Body of pancreas (tissue), 4 donors: ENCODE results near the gene RAB18.

Experiments
- POLR2A ChIP-seq, 3 donors: fragments of 450-650 bp; IDR thresholded peaks; one replicate each; pipeline ENCODE4 v1.6.1; 2016; ENCODE audit warnings: antibody characterized with exemption in 3 of 3, mild to moderate bottlenecking in 2 of 3
- TF ChIP-seq, protein P1 (sequence below), 7 experiments: fragments of 450-650 bp in 4 of 7; fragments of 200-600 bp in 3 of 7; sonication (generic) in 3 of 7; IDR thresholded peaks; one replicate each; pipeline ENCODE4 v1.5.1; 2016 to 2019; ENCODE audit warnings: antibody characterized with exemption in 7 of 7

DNA sequence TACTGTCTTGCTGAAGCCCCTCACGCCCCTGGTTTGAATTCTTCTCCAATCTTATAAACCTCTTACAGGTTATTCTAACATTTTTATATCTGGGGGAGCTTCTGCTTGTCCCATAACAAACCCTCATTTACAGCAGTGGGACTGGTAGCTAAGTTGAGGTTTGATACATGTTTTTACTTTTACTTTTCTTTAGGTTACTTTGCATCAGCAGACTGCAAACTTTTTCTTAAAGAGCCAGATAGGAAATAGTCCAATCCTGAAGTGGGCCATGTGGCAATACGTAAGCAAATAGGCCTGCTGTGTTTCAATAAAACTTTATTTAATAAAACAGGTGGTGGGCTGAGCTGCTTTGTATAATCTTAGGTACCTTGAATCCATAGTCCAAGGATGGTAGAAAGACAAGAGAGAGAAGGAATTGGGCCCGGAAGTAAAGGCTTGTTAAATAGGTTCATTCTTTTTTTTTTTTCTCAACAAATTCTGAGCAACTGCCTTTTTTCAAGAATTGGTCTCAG is 27.3 kb downstream of the RAB18 start:
- TF ChIP-seq POLR2A (IDR thresholded peaks at IDR 0.05): no peak
- TF ChIP-seq, protein P1, sequence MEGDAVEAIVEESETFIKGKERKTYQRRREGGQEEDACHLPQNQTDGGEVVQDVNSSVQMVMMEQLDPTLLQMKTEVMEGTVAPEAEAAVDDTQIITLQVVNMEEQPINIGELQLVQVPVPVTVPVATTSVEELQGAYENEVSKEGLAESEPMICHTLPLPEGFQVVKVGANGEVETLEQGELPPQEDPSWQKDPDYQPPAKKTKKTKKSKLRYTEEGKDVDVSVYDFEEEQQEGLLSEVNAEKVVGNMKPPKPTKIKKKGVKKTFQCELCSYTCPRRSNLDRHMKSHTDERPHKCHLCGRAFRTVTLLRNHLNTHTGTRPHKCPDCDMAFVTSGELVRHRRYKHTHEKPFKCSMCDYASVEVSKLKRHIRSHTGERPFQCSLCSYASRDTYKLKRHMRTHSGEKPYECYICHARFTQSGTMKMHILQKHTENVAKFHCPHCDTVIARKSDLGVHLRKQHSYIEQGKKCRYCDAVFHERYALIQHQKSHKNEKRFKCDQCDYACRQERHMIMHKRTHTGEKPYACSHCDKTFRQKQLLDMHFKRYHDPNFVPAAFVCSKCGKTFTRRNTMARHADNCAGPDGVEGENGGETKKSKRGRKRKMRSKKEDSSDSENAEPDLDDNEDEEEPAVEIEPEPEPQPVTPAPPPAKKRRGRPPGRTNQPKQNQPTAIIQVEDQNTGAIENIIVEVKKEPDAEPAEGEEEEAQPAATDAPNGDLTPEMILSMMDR (IDR thresholded peaks at IDR 0.05): no peak
